HepG2 (cell line): ENCODE results near the gene H2AZ1. TPM values are rescaled to one million over a fixed set of nuclear protein-coding genes. Genes with fewer than 3 reads are reported as not detected.

Experiments used
- AKAP8 ChIP-seq: sonication (generic); formaldehyde crosslinking; IDR thresholded peaks from 2 replicates; pipeline ENCODE4 v1.5.1; 2020; ENCODE audit warnings: mild to moderate bottlenecking, missing genetic modification reagents
- ATF7 ChIP-seq, 2 experiments: fragments of 450-650 bp in 1 of 2; sonication (generic) in 1 of 2; formaldehyde crosslinking in 1 of 2; IDR thresholded peaks; 2 replicates each; pipeline versions ENCODE4 v1.4.0 to v1.6.1; 2016 to 2020; ENCODE audit warnings: antibody characterized with exemption in 1 of 2, mild to moderate bottlenecking in 1 of 2, missing genetic modification reagents in 1 of 2
- ATF7-NPFF ChIP-seq: sonication (generic); formaldehyde crosslinking; IDR thresholded peaks from 2 replicates; pipeline ENCODE4 v1.8.1; 2023; ENCODE audit warnings: mild to moderate bottlenecking, low read depth, missing genetic modification reagents, moderate library complexity
- BRD4 ChIP-seq: sonication (generic); formaldehyde crosslinking; IDR thresholded peaks from 2 replicates; pipeline ENCODE4 v1.4.0; 2020; ENCODE audit warnings: missing genetic modification reagents
- DR1 ChIP-seq: sonication (generic); formaldehyde crosslinking; IDR thresholded peaks from 2 replicates; pipeline ENCODE4 v1.8.0; 2021; ENCODE audit warnings: mild to moderate bottlenecking, missing genetic modification reagents, inconsistent platforms
- FOXA1 ChIP-seq, 2 experiments: fragments of 450-650 bp in 1 of 2; sonication (generic) in 1 of 2; formaldehyde crosslinking in 1 of 2; IDR thresholded peaks; 2 replicates each; pipeline versions ENCODE4 v1.4.0 to v1.6.1; 2016 to 2020; ENCODE audit warnings: missing genetic modification reagents in 1 of 2
- FOXA3 ChIP-seq: IDR thresholded peaks from 2 replicates; pipeline ENCODE4 v1.6.1; 2016; ENCODE audit warnings: missing genetic modification reagents, missing compliant biosample characterization
- FOXM1 ChIP-seq: sonication (generic); formaldehyde crosslinking; IDR thresholded peaks from 2 replicates; pipeline ENCODE4 v1.5.0; 2020; ENCODE audit warnings: missing genetic modification reagents
- GPBP1L1 ChIP-seq: sonication (generic); formaldehyde crosslinking; IDR thresholded peaks from 2 replicates; pipeline ENCODE4 v1.5.0; 2020; ENCODE audit warnings: mild to moderate bottlenecking, missing genetic modification reagents
- IRF2 ChIP-seq: IDR thresholded peaks from 2 replicates; pipeline ENCODE4 v1.6.1; 2018; ENCODE audit warnings: missing genetic modification reagents, missing compliant biosample characterization
- KAT7 ChIP-seq: IDR thresholded peaks from 2 replicates; pipeline ENCODE4 v1.6.1; 2018; ENCODE audit warnings: borderline replicate concordance, missing compliant biosample characterization
- NCOA1 ChIP-seq: sonication (generic); formaldehyde crosslinking; IDR thresholded peaks from 2 replicates; pipeline ENCODE4 v1.9.0; 2021; ENCODE audit warnings: missing genetic modification reagents
- NFIB ChIP-seq: sonication (generic); formaldehyde crosslinking; IDR thresholded peaks from 2 replicates; pipeline ENCODE4 v1.9.0; 2021; ENCODE audit warnings: missing genetic modification reagents, mild to moderate bottlenecking, borderline replicate concordance
- NR2C2 ChIP-seq: sonication (generic); formaldehyde crosslinking; IDR thresholded peaks from 2 replicates; pipeline ENCODE4 v1.4.0; 2020; ENCODE audit warnings: missing genetic modification reagents, mild to moderate bottlenecking, moderate library complexity, borderline replicate concordance
- NR2F1 ChIP-seq, 2 experiments: fragments of 450-650 bp in 1 of 2; formaldehyde crosslinking in 1 of 2; IDR thresholded peaks; 2 replicates each; pipeline versions ENCODE4 v1.5.0 to v1.6.1; 2016 to 2020; ENCODE audit warnings: mild to moderate bottlenecking in 1 of 2, missing compliant biosample characterization in 1 of 2, missing genetic modification reagents in 1 of 2, moderate library complexity in 1 of 2
- SUZ12 ChIP-seq: fragments of 150-350 bp; IDR thresholded peaks from 2 replicates; pipeline ENCODE4 v1.6.1; 2014; ENCODE audit warnings: low read depth, low read length
- TEAD3 ChIP-seq: optimal IDR thresholded peaks from 2 replicates; pipeline ENCODE3; 2016; ENCODE audit warnings: borderline replicate concordance
- TGIF2 ChIP-seq: IDR thresholded peaks from 2 replicates; pipeline ENCODE4 v1.6.1; 2016; ENCODE audit warnings: control low read depth, missing compliant biosample characterization
- ZFP91 ChIP-seq: sonication (generic); formaldehyde crosslinking; IDR thresholded peaks from 2 replicates; pipeline ENCODE4 v1.9.0; 2022; ENCODE audit warnings: missing genetic modification reagents, mild to moderate bottlenecking, borderline replicate concordance
- ZNF205 ChIP-seq: IDR thresholded peaks from 2 replicates; pipeline ENCODE4 v1.6.1; 2018; ENCODE audit warnings: missing biosample characterization, missing genetic modification reagents
- ZNF704 ChIP-seq: sonication (generic); formaldehyde crosslinking; IDR thresholded peaks from 2 replicates; pipeline ENCODE4 v1.8.1; 2023; ENCODE audit warnings: mild to moderate bottlenecking, inconsistent platforms, moderate library complexity, missing genetic modification reagents, borderline replicate concordance
- polyA plus RNA-seq, 8 experiments: library from polyadenylated mRNA; depleted of rRNA in 3 of 8; stranded (reverse) in 7 of 8; unstranded in 1 of 8; fragments of >200 nt; fragmentation: Illumina TruSeq in 4 of 8; extraction: Trizol in 4 of 8; gene quantifications; 2 replicates each; pipeline versions ENCODE4 v1.2.1 to v1.2.3, GENCODE V29; 2011 to 2016; ENCODE audit warnings: low read depth in 4 of 8, missing spikeins in 1 of 8, mixed read lengths in 1 of 8; ENCODE audit not compliant: insufficient read depth in 1 of 8
- total RNA-seq, 5 experiments: library from RNA; depleted of rRNA; stranded (reverse); fragments of >200 nt; fragmentation: Illumina TruSeq; extraction: Trizol; gene quantifications; 2 replicates each; pipeline ENCODE4 v1.2.3, GENCODE V29; 2016; ENCODE audit warnings: low read depth in 1 of 5

H2AZ1 gene
- total and polyA plus RNA-seq, 2 of the 13 experiments (the other 11 are each of a cell fraction or from before 2014, with no cell fraction given), result 301 to 574 TPM

- TF ChIP-seq AKAP8 (no peak), FOXM1 (CRISPR knock-in tag) (no peak), ZNF205 (CRISPR knock-in tag) (no peak), TEAD3 (no peak), ATF7-NPFF (CRISPR knock-in tag) (0 out of 2 replicates have a peak, but pooled peaks have one; percentile 74), ZFP91 (CRISPR knock-in tag) (peak; percentile 89), ATF7 (IDR thresholded peaks at IDR 0.05) (no peak), ATF7 (CRISPR knock-in tag; IDR thresholded peaks at IDR 0.05) (0 out of 2 replicates have a peak, but pooled peaks have one; percentile 48), NCOA1 (CRISPR knock-in tag) (no peak), IRF2 (CRISPR knock-in tag) (no peak), ZNF704 (CRISPR knock-in tag) (no peak), NFIB (no peak), GPBP1L1 (CRISPR knock-in tag) (no peak), FOXA1 (IDR thresholded peaks at IDR 0.05) (no peak), FOXA1 (CRISPR knock-in tag; IDR thresholded peaks at IDR 0.05) (no peak), BRD4 (no peak), SUZ12 (no peak), FOXA3 (0 out of 2 replicates have a peak, but pooled peaks have one; percentile 13), NR2F1 (CRISPR knock-in tag; IDR thresholded peaks at IDR 0.05) (peak; percentile 47 to 50; a peak in 2 of 4 replicates), KAT7 (CRISPR knock-in tag) (no peak; the same call in 1 of the 2 replicates), TGIF2 (no peak), DR1 (CRISPR knock-in tag) (0 out of 2 replicates have a peak, but pooled peaks have one; percentile 41), NR2C2 (peak; percentile 87)
Measured at GRCh38 chr4:99946356-99947189, 3.5 kb downstream of the H2AZ1 start, which contains the start of gene DNAJB14 (continued).
